Measurements from ENCODE around the gene PRPSAP1.
"Not testable (repeated sequence)": the region's sequence is repeated elsewhere in the genome, so short reads cannot be mapped to it uniquely, and the experiment has no call there.

PRPSAP1 gene

DNA sequence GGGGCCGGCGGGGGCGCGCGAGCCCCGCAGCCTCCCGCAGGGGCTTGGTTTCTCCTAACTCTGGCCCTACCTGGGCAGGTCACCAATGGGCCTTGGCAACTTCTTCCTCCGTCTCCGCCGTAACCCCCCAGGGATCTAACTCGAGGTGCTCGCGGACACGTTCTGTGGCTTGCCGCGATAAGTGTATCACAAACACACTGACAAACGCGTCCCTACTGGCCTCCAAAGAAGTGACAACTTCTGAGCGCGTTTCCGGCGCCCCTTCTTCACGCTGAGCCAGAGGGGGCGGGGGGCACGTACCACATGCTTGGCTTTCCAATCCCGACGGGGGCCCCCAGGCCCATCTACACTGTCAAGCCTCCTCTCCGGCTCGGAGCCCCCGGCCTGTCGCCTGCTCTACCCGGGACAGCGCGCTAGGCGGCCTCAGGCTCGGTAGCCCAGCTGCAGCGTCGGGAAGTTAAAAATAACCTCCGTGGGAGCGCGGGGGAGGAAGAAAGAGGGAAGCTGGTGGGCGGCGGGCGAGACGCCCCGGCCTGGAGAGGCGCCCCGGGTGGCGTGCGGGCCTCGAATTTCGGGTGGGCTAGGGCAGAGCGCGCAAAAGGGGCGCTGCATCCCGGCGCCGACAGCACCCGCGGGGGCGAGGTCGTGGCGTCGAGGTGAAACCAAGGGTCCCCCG lies 30.0 kb upstream of the PRPSAP1 start:
- DNase-seq, result peak; percentile 65

DNA sequence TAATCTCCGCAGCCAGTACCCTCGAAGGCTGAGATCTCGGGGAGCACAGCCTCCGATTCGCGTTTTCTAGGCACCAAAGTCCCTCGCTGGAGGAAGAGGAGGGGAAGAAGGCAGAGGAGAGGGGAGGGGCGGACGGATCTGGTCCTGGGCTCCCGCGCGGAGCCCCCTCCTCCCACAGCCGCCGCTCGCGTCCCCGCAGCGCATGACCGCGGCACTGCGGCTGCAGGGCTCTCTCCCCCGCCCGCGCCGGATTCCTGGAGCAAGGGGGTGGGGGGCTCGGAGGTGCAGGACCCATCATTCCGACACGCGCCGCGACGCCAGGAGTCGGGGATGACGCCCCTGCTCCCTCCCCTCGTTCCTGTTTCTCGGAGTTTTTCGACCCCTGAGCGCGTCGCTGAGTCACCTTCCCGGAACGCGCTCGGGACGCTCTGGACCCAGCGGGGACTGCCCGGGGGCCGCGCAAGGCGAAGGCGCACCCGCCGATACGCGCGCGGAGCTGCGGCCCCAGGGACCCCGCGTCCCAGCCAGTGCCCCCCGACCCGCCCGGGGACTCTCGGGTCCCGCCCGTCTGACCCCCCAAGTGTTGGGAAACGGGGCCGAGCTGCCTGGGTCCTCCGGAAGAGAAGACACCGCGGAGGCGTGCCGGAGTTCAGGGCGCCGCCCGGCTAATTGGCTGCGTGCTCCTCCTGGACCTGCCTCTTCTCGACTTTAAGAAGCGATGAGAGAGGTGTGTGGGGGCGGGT lies 29.3 kb upstream of the PRPSAP1 start:
- DNase-seq, result peak; percentile 85

DNA sequence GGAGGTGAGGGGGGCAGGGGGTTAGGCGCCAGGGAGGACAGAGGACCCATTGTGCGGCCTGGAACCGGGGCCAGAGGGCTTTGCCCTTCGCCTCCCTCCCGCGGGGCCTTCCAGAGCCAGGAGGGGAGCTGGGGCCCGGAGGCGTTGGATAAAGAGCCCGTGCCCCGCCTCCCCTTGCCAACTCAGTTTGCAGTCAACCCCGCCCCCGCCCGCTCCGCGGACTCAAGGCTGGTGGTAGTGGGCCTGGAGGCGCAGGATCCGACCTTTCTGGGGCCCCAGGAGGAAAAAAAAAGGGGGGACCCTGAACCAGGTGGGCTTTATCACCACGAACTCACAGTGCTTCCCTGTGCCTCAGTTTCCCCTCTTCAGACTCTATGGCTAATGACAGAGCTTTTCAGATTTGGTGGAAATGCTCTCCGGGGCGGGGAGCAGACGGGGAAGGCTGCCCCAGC lies 28.7 kb upstream of the PRPSAP1 start:
- peak; percentile 60 for DNase-seq

DNA sequence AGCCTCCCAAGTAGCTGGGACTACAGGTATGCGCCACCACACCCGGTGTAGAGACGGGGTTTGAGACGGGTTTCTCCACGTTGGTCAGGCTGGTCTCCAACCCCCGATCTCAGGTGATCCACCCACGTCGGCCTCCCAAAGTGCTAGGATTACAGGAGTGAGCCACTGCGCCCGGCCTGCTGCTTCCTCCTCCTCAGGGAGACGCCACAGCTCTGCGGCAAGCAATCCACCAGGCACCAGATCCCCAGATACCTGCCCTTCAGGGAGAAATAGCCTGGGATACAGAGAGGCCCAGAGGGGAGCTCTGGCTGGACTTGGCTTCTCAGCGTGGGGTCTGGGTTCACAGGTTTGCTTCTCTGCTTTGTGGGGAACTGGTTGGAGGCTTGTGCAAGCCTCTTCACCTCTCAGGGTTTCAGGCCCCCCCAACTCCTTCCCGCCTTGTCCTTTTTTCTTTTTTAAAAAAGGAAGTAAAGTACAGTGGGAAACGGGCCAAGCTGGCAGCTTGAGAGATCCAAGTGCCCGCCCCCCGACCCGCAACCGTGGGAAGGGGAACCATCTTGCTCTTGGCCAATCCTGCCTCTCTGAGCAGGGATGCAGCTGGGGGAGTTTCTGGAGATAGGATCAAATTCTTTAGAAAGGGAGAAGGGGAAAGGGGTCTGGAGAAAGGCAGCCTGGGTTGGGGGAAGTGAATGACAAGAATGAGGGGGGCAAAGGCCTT lies 28.1 kb upstream of the PRPSAP1 start:
- no peak for DNase-seq

DNA sequence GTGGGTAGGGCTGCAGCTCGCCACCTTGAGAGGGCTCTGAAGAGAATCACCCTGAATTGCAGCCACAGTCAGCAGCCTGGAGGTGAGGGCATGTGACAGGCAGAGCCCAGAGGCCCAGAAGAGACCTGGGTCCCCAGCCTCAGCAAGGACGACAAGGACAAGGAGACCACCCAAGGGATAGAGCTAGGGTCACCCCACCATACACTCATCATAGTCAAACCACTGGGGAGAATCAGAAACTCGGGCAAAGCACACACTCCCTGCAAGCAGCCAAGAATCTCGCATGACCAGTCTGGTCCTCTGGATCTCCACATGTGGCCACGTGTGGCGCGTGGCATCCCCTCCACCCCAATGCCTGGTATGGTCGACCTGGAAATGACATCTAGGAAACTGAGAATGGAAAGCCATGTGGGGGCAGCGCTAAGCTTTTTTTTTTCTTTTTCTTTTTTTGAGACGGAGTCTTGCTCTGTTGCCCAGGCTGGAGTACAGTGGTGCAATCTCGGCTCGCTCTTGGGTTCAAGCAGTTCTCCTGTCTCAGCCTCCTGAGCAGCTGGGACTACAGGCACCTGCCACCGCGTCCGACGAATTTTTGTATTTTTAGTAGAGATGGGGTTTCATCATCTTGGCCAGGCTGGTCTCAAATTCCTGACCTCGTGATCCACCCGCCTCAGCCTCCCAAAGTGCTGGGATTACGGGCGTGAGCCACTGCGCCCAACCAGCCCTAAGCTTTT lies 26.1 kb upstream of the PRPSAP1 start:
- DNase-seq, result no peak

DNA sequence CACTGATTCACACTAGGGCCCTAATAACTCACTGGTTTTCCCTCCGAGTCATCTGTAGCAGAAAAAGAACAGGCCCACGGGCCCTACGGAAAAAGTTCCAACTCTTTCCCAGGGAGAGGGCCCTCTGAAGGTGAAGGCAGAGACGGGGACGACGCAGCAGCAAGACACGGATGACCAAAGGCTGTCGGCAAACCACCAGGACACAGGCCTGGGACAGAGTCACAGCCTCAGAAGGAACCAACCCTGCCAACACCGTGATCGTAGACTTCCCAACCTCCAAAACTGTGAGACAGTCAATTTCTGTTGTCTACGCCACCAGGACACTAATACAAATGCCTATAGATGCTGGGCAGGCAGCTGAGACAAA lies 25.5 kb upstream of the PRPSAP1 start:
- DNase-seq, result no peak

DNA sequence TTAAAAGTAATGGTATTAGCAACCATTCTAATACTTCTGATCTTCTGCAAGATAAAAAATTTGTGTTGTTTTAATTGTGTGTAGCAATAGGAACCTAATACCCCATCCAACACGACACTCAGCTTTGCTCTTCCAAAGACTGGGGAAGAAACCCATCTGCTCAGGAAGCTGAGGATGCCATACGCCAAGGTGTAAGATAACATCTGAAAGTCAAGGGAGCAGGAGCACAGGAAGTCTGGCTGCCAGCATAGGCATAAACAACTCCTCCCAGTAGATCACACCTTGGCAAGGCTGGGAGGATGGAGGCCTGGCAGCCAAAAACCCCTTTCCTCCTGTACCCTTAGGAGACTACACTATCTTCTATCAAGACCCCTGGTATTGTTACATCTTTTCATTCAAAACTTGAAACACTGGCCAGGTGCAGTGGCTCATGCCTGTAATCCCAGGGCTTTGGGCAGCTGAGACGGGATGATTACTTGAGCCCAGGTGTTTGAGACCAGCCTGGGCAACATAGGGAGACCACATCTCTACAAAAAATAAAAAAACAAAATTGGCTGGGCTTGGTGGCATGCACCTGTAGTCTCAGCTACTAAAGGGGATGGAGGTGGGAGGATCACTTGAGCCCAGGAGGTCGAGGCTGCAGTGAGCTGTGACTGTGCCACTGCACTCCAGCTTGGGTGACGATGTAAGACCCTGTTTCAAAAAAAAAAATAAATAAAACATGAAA lies 25.0 kb upstream of the PRPSAP1 start:
- no peak for DNase-seq

DNA sequence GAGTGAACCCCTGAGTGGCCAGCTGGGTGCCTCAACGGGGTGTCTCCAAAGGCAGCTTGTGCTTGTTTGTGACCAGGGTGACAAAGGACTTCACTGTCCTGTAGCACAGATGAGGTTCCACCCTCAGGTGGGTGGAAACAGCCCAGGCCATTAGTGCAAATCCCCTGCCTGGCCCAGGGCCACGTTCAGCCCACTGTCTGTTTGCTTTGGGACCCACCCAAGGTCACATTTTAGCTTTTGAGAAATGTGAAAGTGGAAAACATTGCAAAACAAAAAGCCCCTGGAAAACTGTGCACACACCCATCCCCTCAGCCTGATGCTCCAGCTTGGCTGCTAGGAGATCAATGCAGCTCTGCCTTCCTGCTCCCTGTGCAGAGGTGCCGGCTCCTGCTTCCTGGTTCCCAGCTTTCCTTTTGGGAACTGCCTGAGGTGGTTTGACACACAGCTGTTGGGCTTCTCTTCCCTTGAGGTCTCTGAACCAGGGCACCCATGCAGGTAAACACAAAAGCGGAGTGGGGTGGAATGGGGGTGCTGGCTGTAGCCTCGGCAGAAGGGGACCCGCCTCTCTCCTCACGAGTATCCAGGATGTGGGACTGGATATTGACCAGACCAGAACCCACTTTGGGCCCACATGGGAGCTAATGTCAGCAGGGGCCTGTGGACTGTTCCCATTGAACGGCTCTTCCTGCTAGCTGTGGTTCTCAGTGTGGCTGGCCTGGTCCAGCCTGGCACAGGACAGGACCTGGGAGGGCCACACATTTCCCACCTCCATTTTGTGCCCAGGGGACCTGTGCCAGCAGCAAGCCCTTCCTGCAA lies 22.8 kb upstream of the PRPSAP1 start:
- no peak for DNase-seq

DNA sequence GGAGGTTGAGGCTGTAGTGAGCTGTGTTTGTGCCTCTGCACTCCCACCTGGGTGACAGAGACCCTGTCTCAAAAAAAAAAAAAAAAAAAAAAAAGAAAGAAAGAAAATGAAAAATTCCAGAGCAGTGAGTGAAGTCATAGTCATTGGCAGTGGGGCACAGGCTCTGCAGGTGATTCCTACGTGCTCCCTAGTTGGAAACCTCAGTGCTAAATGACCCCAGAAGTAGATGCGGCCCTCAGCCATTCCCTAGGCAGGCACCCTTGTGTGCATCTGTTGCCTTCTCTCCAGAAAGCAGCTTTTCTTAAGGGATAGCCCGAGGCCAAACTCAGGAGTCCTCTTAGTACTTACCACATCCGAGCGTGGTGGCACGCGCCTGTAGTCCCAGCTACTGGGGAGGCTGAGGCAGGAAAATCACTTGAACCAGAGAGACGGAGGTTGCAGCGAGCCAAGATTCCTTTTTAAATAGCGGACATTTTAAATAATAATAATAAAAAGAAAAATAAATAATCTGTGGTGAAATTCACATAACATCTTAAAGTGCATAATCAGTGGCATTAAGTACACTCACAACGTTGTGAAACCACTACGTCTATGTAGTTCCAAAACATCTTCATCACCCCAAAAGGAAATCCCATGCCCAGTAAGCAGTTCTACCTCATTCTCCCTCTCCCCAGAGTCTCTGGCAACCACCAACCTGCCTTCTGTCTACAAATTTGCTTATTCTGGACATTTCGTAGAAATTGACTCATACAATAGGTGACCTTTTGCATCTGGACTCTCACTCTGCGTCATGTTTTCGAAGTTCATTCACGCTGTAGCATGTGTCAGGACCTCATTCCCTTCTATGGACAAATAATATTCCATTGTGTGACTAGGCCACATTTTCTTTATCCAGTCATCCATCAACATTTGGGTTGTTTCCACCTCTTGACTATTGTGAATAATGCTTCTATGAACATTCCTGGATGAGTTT lies 18.2 kb upstream of the PRPSAP1 start:
- no peak for DNase-seq

DNA sequence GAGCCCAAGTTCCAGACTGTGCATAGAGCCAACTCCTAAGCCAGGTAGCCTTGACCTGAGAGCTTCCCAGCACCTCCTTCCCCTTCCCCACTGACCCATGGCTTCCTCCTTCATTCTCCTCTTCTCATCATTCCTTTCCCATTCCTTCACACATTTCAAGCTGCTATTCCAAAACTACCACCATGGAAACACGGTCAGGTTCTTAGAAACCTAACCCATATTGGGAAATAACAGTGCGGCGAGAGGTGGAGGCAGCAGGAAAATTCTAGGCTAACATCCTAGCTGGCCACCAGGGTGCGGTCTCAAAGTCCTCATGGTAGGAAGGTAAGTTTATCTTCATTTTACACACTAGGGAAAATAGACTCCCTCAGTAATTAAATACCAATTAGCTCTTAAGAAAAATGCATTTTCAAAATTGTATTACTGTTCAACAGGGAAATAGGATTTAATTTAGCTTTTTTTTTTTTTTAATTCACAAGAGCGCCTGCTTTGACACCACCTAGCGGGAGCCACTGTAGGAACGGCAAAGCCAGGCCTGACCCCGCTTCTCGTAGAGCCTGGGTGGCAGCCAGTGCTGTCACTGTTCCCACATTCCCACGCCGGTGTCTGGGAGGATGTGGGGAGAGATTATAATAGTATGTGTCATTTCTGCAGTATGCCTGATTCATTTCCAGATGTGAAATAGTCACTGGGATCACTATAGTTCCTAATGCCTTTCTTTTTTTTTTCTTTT lies 16.7 kb upstream of the PRPSAP1 start:
- no peak for DNase-seq

DNA sequence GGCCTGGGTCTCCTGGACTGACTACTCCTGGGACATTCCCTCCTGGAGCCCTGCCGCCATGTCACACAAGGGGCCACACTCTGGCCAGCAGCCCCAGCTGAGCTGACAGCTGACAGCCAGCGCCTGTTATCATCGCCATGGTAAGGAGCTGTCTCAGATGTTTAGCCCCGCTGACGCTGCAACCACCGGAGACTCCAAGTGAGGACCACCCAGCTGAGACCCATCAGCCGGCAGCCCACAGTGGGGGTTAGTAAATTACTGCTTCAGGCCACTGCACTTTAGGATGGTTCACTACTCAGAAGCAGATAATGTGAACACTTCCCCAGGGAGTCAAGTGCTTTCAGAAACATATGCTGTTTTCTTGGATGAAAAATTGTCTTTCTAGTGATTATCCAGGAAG lies 16.1 kb upstream of the PRPSAP1 start:
- DNase-seq, result no peak

DNA sequence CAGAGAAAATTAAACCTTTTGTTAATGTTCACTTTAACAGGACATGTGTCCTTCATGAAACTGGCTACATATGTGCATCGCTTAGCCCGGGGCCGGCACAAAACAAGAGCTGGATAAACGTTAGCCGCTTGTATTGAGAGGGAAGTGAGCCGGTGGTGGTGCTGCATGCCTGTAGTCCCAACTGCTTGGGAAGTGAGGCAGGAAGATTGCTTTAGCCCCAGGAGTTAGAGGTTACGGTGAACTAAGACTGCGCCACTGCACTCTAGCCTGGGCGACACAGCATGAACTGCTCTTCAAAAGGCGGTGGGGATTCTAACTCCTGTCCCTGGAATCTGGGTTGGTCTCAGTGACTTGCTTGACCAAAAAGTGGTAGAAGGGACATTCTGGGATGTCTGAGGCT lies 15.7 kb upstream of the PRPSAP1 start:
- no peak for DNase-seq

DNA sequence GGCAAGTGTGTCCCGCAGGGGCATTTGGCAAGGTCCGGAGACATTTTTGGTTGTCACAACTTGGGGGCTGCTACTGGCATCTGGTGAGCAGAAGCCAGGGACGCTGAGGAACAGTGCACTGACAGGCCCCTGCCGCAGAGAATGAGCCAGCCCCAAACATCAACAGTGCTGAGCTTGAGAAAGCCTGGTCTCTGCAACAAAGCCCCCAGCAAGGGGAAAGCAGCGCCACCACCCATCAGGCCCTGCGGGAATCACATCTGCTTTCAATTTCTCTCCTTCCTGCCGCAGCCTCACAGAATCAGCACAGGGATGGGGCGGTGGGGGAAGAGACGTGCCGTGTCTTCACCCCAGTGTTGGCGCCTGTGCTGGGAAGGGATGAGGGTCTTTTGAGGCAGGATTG lies 14.8 kb upstream of the PRPSAP1 start:
- no peak for DNase-seq

DNA sequence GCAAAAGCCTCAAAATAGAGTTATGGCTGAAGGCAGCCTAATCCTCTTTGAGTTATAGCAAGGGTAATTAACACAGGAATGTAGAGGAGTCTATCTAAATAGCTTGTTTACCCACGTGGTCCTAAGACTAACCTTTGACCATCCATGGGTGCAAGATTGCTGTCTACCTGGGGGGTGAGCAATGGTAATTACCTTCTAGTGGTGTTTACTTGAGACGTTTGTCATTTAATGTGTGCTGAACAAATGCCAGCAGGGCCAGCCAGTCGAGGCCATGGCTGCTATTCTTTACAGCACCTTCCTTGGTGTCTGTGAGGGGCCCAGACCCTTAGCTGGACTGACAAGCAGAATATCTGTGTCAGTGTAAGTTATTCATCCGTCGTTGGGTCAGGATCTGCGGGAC lies 13.9 kb upstream of the PRPSAP1 start:
- no peak for DNase-seq

DNA sequence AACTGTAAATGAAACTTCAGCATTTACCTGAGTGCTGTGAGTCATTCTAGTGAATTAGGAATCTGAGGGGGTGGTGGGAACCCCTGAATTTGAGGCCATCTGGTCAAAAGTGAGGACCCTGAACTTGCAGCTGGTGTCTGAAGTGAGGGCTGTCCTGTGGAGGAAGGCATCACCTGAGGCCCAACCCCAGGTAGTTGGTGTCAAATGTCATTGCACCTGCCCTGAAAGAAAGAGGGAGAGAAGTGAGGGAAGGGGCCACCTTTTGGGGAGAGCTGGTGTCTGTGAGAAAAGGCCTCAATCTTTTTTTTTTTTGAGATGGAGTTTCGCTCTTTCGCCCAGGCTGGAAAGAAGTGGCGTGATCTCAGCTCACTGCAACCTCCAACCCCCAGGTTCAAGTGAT lies 12.5 kb upstream of the PRPSAP1 start:
- DNase-seq, result no peak

DNA sequence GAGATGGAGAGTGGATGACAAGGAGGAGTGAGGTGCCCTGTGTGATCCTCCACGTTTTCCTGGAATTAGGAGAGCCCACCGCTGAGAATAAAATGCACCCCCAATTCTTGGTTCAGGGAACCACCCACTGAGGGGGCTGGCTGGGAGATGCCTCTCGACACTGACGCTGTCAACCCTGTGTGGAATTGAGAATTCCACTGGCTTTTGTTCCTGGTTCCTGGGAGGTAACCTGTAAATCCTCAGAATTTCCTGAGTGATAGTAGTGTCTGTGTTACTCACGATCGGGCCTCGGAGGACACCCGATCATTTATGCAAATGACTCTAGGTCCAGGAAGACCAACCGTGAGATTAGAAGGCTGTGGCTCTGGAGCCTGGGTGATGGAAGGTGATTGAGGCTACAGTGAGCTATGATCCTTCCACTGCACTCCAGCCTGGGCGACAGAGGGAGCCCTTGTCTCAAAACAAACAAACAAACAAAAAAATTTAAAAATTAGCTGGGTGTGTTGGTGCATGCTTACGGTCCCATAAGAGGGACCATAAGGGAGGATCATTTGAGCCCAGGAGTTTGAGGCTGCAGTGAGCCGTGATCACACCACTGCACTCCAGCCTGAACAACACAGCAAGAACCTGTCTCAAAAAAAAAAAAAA lies 11.7 kb upstream of the PRPSAP1 start:
- DNase-seq, result no peak

DNA sequence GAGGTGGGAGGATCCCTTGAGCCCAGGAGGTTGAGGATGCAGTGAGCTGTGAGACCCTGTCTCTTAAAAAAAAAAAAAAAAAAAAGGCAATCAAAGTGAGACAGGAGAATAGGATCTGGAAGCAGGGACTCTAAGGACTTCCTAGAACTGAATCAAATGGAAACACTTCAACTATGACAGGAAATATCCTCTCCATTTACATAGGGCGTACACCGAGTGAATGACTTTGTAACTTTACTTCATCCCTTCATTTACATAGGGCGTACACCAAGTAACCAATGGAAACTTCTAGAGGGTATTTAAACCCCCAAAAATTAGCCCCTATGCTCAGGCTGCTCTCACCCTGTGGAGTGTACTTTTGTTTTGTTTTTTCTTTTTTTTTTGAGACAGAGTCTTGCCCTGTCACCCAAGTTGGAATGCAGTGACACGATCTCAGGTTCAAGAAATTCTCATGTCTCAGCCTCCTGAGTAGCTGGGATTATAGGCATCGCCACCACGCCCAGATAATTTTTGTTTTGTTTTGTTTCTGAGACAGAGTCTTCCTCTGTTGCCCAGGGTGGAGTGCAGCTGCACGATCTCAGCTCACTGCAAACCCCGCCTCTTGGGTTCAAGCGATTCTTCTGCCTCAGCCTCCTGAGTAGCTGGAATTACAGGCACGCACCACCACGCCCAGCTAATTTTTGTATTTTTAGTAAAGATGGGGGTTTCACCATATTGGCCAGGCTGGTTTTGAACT lies 9.6 kb upstream of the PRPSAP1 start:
- no peak for DNase-seq

DNA sequence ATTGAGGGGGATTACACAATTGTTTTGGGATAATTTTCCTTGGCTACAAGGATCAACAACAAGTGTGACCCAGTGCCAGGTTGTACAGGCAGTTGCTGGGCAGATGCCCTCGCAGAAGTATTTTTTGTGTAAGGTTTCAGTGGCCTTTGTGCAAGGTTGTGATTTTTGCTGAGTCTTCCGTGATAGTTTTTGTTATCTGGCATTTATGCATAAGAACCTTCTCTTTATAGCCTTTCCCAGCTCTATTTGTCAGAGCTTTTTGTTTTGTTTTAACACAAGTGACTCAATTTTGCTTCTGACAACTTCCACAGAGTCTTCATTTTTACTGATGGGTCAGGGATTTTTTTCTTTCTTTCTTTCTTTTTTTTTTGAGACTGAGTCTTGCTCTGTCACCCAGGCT lies 6.7 kb upstream of the PRPSAP1 start:
- no peak for DNase-seq

DNA sequence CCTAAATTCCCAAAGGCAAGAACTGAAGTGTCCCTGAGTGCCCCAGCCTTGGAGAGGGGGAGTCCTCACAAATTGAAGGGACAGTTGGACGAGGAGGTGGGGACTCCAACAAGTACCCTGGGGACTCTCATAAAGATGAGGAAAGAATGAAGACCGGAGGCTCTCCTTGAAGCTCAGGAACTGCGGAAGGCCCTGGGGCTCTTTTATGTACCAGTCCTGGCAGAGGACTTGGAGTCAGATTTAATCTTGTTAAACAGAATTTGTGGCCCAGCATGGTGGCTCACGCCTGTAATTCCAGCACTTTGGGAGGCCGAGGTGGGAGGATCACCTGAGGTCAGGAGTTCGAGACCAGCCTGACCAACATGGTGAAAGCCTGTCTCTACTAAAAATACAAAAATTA lies 6.1 kb upstream of the PRPSAP1 start:
- not testable (repeated sequence) for DNase-seq
